Left lung (tissue), 10 donors: ENCODE data around the gene BOD1L1. TPM values are rescaled to one million over a fixed set of nuclear protein-coding genes. Genes with fewer than 3 reads are reported as not detected.

ENCODE experiments used
- ATAC-seq: fragments of 200-7000 bp; cut with Tn5 transposase; one replicate; pipeline ENCODE4 v1.9.1; 2020; ENCODE audit warnings: moderate library complexity
- DNase-seq, 4 donors: peaks; one replicate each; pipeline ENCODE4 v3.0.0-alpha.2; 2013 to 2020
- H3K27ac ChIP-seq, 2 donors: fragments of 200-600 bp; sonication (generic) in 1 of 2; one replicate each; pipeline versions ENCODE4 v1.5.0 to v1.8.0; 2020 to 2021
- H3K27me3 ChIP-seq, 2 donors: fragments of 200-600 bp; sonication (generic) in 1 of 2; one replicate each; pipeline versions ENCODE4 v1.5.0 to v1.8.0; 2020 to 2021
- H3K36me3 ChIP-seq, 2 donors: fragments of 200-600 bp; sonication (generic) in 1 of 2; one replicate each; pipeline versions ENCODE4 v1.5.0 to v1.8.0; 2020 to 2021
- H3K4me1 ChIP-seq, 2 donors: fragments of 200-600 bp; one replicate each; pipeline ENCODE4 v1.8.0; 2021
- H3K4me3 ChIP-seq, 2 donors: fragments of 200-600 bp; sonication (generic) in 1 of 2; one replicate each; pipeline versions ENCODE4 v1.5.0 to v1.8.0; 2020 to 2021; ENCODE audit warnings: mild to moderate bottlenecking in 1 of 2
- H3K9me3 ChIP-seq, 2 donors: fragments of 200-600 bp; sonication (generic) in 1 of 2; one replicate each; pipeline versions ENCODE4 v1.5.0 to v1.8.0; 2020 to 2021
- intact Hi-C, 2 donors: fragments of 100-400 bp; cut with DNase I; formaldehyde crosslinking; loops; one replicate each; pipeline versions ENCODE4 v1.11.2 to v1.14.2; 2022
- polyA plus RNA-seq, 6 donors: library from polyadenylated mRNA; unstranded; fragments of 120-200 nt; gene quantifications; one replicate each; pipeline ENCODE4 v1.2.1, GENCODE V29; 2013; ENCODE audit not compliant: insufficient read length in 6 of 6
- total RNA-seq, 2 donors: library from RNA; stranded (reverse); fragmentation: NEBNext Ultra II Directional; extraction: Animal tissue kit (Norgen Biotek cat#: 25700); gene quantifications; one replicate each; pipeline ENCODE4 v1.2.1, GENCODE V29; 2021
- TF ChIP-seq, protein P1 (sequence below), 2 donors: fragments of 200-600 bp; sonication (generic) in 1 of 2; IDR thresholded peaks; one replicate each; pipeline versions ENCODE4 v1.5.0 to v1.8.0; 2021; ENCODE audit warnings: antibody characterized with exemption in 2 of 2
- donor health status: DM: no; HTN: yes; CAD: no.
- donor health status: DM: no; HTN: no; CAD: no.

BOD1L1 gene
- total and polyA plus RNA-seq, 8 donors: 25.9 to 78.0 (median 60.5) TPM

DNA sequence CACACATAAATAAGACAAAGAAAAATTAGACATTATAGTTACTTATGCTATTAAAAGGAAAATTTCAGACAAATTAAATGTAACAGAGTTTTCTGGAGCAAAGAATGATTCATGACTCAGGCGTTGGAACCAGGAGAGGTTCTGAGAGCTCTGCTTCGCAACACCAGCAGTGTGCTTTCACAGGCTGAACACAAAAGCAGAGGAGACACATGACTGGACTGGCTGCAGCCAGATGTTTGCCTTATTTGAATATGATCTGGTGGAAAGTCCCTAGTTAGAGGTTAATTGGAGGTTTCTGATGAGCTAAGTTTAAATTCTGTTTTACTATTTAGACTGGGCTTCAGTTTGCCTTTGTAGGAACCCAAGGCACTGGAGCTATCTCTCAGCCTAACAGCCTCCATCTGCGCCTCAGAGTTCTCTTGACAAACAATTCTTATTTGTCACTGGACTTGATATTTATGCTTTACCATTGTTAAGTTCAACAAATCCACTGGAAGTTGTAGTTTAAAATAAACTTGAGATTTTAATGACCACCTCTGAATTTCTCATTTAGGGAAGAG, 16.2 kb downstream of the BOD1L1 start:
- Histone ChIP-seq H3K9me3 (no peaks in the 10 kb centered on the region), H3K27me3 (no peaks in the 10 kb centered on the region), H3K27ac (no peak overlapping the region), H3K4me3 (no peak overlapping the region), H3K36me3 (peaks cover 0 to 96% of the 10 kb centered on the region in 2 donors), H3K4me1 (peaks cover 0 to 22% of the 10 kb centered on the region in 2 donors)
- TF ChIP-seq, protein P1, sequence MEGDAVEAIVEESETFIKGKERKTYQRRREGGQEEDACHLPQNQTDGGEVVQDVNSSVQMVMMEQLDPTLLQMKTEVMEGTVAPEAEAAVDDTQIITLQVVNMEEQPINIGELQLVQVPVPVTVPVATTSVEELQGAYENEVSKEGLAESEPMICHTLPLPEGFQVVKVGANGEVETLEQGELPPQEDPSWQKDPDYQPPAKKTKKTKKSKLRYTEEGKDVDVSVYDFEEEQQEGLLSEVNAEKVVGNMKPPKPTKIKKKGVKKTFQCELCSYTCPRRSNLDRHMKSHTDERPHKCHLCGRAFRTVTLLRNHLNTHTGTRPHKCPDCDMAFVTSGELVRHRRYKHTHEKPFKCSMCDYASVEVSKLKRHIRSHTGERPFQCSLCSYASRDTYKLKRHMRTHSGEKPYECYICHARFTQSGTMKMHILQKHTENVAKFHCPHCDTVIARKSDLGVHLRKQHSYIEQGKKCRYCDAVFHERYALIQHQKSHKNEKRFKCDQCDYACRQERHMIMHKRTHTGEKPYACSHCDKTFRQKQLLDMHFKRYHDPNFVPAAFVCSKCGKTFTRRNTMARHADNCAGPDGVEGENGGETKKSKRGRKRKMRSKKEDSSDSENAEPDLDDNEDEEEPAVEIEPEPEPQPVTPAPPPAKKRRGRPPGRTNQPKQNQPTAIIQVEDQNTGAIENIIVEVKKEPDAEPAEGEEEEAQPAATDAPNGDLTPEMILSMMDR (IDR thresholded peaks at IDR 0.05): no peak
- peak; percentile 69 for ATAC-seq
- intact Hi-C loops: no loop called here
- DNase-seq: no peak

DNA sequence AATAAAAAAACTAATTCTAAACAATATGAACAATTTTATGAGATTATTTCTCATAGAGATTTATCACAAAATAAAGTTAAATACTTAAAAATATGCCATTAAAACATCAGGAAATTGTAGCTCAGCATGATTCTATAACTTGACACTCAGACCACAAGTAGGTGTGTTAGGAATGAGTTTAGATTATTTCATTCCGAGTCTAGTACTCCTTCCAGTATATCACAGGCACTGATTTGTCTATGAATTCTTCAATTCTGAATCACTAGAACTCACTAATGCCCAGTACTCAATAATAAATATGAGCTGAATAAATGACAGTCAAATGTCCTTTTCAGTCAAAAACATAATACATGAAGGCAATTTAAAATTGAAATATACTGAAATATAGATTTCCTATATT, 22.2 kb downstream of the BOD1L1 start:
- peaks cover 0 to 10% of the 10 kb centered on the region in 2 donors for H3K4me1 ChIP-seq
- no peaks in the 10 kb centered on the region for H3K27me3 ChIP-seq
- intact Hi-C loops: no loop called here
- no peak overlapping the region for H3K4me3 ChIP-seq
- TF ChIP-seq, protein P1 (IDR thresholded peaks at IDR 0.05): no peak
- ATAC-seq (no peak), DNase-seq (no peak)
- peaks cover 0 to 100% of the 10 kb centered on the region in 2 donors for H3K36me3 ChIP-seq
- H3K9me3 ChIP-seq: no peaks in the 10 kb centered on the region
- H3K27ac ChIP-seq: no peak overlapping the region

DNA sequence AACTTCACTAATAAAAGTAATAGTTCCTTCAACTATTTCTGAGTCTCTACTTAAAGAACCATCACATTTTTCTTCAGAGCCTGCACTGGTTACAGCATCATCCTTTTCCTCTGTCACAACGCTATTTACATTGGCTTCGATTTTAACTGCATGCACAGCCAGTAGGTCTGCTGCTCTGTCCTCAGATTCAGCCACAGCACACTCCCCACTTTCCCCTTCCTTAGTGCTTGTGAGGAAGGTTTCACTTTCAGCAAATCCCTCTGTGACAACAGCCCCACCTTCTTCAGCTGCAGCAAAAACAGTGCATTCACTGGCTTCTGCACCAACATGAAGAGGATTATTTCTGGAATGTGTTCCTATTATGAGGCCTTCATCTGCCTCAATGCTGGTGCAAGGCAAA, 25.7 kb downstream of the BOD1L1 start:
- H3K4me3 ChIP-seq: no peak overlapping the region
- TF ChIP-seq, protein P1 (IDR thresholded peaks at IDR 0.05): no peak
- peak overlapping the region in 1 of 2 donors; percentile 11 for H3K27ac ChIP-seq
- intact Hi-C loops: no loop called here
- DNase-seq (no peak), ATAC-seq (no peak)
- no peaks in the 10 kb centered on the region for H3K9me3 ChIP-seq
- no peaks in the 10 kb centered on the region for H3K27me3 ChIP-seq
- peaks cover 0 to 10% of the 10 kb centered on the region in 2 donors for H3K4me1 ChIP-seq
- peaks cover 0 to 92% of the 10 kb centered on the region in 2 donors for H3K36me3 ChIP-seq

DNA sequence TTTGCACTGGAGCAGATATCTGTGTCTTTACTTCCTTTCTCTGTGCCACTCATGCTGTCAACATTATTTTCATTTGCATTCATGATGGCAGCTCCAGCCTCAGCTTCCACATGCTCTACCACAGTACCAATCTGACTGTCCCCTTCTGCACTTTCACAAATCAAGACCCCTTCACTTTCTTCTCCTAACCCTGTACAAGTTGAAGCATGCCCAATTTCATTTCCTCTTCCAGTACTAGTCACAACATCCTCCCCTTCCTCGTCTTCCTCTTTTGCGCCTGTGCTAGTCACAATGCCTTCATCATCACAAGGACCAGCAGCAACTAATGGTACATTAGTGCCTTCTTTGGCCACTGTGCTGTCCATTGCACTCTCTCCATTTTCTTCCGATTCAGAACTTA, 26.5 kb downstream of the BOD1L1 start:
- peaks cover 0 to 92% of the 10 kb centered on the region in 2 donors for H3K36me3 ChIP-seq
- H3K4me3 ChIP-seq: no peak overlapping the region
- H3K4me1 ChIP-seq: peaks cover 0 to 10% of the 10 kb centered on the region in 2 donors
- TF ChIP-seq, protein P1 (IDR thresholded peaks at IDR 0.05): no peak
- peak overlapping the region in 1 of 2 donors; percentile 11 for H3K27ac ChIP-seq
- DNase-seq (no peak), ATAC-seq (peak; percentile 56)
- no peaks in the 10 kb centered on the region for H3K27me3 ChIP-seq
- H3K9me3 ChIP-seq: no peaks in the 10 kb centered on the region
- intact Hi-C loops: no loop called here

DNA sequence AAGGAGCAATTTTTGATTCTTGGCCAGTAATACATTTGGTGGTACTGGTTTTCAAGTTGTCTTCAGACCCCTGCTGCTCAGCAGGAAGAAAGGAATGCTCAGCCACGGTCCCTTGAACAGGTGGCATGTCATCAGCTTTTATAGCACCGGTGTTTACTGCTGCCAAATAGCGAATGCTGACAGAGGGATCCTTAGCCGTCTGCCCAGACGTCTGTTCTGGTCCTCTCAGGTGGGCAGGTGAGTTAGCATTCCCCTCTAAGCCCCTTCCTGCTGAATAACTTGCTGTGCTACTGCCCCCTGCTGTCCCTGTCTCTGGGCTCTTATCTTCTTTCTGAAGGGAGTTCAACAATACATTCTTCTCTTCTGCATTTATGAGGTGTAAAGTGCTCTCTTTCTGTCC, 28.4 kb downstream of the BOD1L1 start:
- intact Hi-C loops: no loop called here
- H3K9me3 ChIP-seq: no peaks in the 10 kb centered on the region
- no peaks in the 10 kb centered on the region for H3K27me3 ChIP-seq
- no peak for DNase-seq
- H3K4me3 ChIP-seq: no peak overlapping the region
- H3K36me3 ChIP-seq: peaks cover 0 to 92% of the 10 kb centered on the region in 2 donors
- H3K27ac ChIP-seq: no peak overlapping the region
- ATAC-seq: no peak
- H3K4me1 ChIP-seq: peaks cover 0 to 10% of the 10 kb centered on the region in 2 donors
- TF ChIP-seq, protein P1 (IDR thresholded peaks at IDR 0.05): no peak
